NCI-H82 (cell line): ENCODE results near the gene ZNF678.

Source experiments
- DNase-seq: peaks from one replicate; lab custom pipeline; 2025; lab: John Stamatoyannopoulos, UW

Gene ZNF678

GRCh38 chr1:227563324-227564201, at the start of gene ZNF678:
TSS of gene ZNF678 (plus strand) at chr1:227563556. CDS start at chr1:227650992, 87,436 bp downstream.
- peak; percentile 99 for DNase-seq

- DNase-seq, result no peak
Observed at GRCh38 chr1:227518876-227519275, 44.5 kb upstream of the ZNF678 start.

GRCh38 chr1:227521782-227522181, 41.6 kb upstream of the ZNF678 start:
- no peak for DNase-seq

- no peak for DNase-seq
Observed at GRCh38 chr1:227526524-227526923, 36.8 kb upstream of the ZNF678 start.

- peak; percentile 49 for DNase-seq
Observed at GRCh38 chr1:227532019-227532619, 31.2 kb upstream of the ZNF678 start.

GRCh38 chr1:227540170-227541098, 22.9 kb upstream of the ZNF678 start:
- peak; percentile 28 for DNase-seq

- DNase-seq, result no peak
Observed at GRCh38 chr1:227541129-227541528, 22.2 kb upstream of the ZNF678 start.

- DNase-seq, result peak; percentile 47
Observed at GRCh38 chr1:227541796-227542152, 21.6 kb upstream of the ZNF678 start.

- peak; percentile 94 for DNase-seq
Observed at GRCh38 chr1:227542153-227543120, 20.9 kb upstream of the ZNF678 start.

- DNase-seq, result no peak
Observed at GRCh38 chr1:227543283-227544066, 19.9 kb upstream of the ZNF678 start.

GRCh38 chr1:227544067-227545050, 19.0 kb upstream of the ZNF678 start:
- no peak for DNase-seq

- DNase-seq, result no peak
Observed at GRCh38 chr1:227545361-227545760, 18.0 kb upstream of the ZNF678 start.

GRCh38 chr1:227546059-227546458, 17.3 kb upstream of the ZNF678 start:
- no peak for DNase-seq

GRCh38 chr1:227546598-227547309, 16.6 kb upstream of the ZNF678 start:
- no peak for DNase-seq

GRCh38 chr1:227547310-227548118, 15.8 kb upstream of the ZNF678 start:
- DNase-seq, result peak; percentile 70

- DNase-seq, result no peak
Observed at GRCh38 chr1:227548119-227548397, 15.3 kb upstream of the ZNF678 start.

- no peak for DNase-seq
Observed at GRCh38 chr1:227548448-227548847, 14.9 kb upstream of the ZNF678 start.

- DNase-seq, result no peak
Observed at GRCh38 chr1:227549892-227550291, 13.5 kb upstream of the ZNF678 start.
